GM19238 (cell line): ENCODE measurements around the gene SESN3.

Source experiments
- DNase-seq: peaks from one replicate; pipeline ENCODE4 v3.0.0; 2011; ENCODE audit warnings: low spot score; ENCODE audit not compliant: insufficient read length

The SESN3 gene

DNA sequence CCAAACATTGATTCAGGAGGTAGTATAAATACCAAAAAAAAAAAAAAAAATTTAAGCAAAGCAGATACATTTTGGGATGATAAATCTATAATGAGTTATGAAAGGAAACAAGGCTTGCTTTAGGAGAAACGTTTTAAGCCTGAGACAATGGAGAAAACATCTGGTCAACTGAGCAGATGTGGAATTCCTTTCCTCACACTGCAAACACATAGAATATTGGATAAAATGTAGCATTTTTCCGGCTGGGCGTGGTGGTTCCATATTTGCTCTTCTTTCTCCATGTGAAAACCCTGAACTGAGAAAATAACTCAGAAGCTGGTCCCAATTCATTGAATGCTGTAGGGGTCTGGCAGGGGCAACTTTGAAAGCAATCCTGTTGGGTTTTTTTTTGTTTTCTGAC, 107.4 kb downstream of the SESN3 start:
- DNase-seq: no peak

DNA sequence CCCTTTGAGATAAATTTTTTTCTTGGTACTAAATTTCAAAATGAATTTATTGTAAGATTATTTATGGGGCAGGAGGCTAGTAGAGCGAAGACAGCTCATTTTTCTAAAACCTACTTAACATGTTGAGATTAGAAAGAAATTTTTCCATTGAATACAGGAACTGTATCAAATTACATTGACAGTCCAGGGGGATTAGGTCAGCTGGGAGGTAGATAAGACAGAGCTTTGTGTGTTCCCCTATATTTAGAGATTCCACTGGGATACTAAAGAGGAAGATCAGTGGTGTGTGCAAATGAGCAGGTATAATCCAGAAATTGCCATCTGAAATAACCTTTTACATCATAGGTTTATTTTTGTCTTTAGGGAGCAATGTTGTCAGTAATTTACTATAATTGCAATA, 109.3 kb downstream of the SESN3 start:
- no peak for DNase-seq

DNA sequence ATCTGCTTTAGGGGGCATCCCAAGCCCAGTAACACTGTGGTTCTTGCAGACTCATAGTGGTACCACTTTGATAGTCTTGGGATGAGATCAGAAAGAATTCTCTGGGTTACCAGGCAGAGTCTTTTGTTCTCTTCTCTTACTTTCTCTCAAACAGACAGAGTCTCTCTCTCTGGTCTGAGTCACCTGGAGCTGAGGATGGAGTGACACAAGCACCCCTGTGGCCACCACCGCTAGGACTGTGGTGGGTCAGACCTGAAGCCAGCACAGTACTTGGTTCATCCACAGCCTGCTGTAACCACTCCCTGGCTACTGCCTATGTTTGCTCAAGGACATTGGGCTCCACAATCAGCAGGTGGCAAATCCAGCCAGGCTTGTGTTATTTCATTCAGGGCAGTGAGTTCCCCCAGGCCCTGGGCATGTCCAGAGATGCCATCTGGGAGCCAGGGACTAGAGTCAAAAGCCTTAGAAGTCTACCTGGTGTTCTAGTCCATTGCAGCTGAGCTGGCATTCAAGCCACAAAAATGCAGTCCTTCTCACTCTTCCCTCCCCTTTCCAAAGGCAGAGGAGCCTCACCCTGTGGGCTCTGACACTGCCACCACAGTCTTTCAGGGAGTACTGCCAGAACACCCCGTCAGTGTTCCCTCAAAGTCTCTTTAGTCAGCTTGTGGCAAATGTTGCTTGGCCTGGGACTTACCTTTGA, 111.5 kb downstream of the SESN3 start:
- no peak for DNase-seq

DNA sequence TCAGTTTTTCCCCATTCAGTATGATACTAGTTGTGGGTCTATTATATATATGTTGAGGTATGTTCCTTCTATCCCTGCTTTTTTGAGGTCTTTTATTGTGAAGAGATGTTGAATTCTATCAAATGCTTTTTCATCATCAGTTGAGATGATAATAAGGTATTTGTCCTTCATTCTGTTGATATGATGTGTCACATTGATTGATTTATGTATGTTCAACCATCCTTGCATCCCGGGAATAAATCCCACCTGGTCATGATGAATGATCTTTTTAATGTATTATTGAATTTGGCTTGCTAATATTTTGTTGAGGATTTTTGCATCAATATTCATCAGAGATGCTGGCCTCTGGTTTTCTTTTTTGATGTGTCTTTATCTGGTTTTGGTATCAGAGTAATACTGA, 115.4 kb downstream of the SESN3 start:
- DNase-seq: no peak
